Stimulated activated CD8-positive, alpha-beta memory T cell treated with anti-CD3 and anti-CD28 coated beads, Interleukin-12 subunit alpha, Interleukin-12 subunit beta, amount 100 ng/mL, for 1 hour (primary cell): ENCODE measurements around the gene PTPRN2.
"Not testable (repeated sequence)": the region's sequence is repeated elsewhere in the genome, so short reads cannot be mapped to it uniquely, and the experiment has no call there.

Source experiments
- DNase-seq: peaks from one replicate; pipeline ENCODE4 v3.0.0-alpha.2; 2020; ENCODE audit warnings: low read depth

PTPRN2 gene

DNA sequence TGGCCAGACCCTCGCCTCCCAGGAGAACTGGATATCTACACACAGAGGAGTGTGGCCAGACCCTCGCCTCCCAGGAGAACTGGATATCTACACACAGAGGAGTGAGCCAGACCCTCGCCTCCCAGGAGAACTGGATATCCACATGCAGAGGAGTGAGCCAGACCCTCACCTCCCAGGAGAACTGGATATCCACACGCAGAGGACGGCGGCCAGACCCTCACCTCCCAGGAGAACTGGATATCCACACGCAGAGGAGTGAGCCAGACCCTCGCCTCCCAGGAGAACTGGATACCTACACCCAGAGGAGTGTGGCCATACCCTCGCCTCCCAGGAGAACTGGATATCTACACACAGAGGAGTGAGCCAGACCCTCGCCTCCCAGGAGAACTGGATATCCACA is 862.3 kb downstream of the PTPRN2 start:
- not testable (repeated sequence) for DNase-seq

DNA sequence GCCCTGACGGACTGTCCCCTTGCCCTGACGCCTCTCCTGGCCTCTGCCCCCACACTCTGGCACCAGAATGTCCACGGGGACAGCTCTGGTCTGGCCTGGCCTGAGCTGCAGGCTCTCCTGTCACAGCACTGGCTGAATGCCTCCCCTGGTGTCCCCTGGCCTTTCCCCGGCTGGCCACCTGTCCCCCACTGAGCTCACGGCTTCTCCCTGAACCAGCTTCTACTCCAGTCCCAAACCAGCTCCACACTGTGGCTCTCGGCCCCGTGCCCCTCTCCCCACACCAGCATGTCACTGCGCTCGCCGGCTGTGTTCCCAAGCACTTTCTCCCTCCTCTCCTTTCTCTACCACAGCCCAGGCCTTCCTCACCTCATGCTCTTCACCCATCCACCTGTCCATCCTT is 864.4 kb downstream of the PTPRN2 start:
- DNase-seq: no peak

DNA sequence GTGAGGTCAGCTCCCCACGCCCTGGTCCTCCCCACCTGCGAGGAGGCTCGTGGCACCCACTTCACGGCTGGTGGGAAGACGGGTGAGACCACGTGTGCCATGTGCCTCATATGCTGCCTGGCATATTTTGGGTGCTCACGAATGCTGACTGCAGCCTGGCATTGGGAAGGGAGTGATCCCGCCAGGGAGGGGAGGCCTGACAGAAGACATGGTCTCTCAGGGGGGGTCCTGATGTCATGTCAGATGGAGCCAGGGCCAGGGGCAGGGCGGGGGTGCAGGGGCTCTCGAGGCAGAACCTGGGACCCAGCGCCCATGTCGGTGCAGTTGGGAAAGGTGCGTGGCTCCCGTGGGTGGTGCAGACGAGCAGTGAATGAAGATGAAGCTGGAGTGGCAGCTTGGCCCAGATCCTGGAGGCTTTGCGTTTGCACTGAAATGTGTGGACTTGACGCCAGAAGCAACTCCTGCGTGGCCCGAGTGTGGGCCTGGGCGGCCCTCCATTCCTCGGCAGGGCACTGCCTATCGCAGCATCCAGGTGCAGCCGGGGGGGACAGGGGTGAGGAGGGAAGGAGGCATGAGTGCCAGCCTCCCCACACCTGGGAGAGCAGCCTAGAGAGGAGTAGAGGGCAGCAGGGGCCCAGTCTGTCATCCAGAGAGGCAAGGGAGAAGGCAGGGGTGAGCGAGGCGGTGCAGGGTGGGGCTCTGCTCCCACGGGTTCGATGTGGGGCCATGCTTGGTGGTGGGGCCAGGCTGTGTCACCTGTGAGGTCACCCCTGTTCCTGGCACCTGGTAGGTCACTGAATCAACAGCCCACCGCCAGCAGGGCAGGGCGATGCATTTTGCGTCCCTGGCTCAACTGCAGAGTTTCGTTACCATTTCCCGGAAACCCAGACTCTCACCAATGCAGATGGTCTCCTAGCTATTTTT is 865.2 kb downstream of the PTPRN2 start:
- DNase-seq: no peak

DNA sequence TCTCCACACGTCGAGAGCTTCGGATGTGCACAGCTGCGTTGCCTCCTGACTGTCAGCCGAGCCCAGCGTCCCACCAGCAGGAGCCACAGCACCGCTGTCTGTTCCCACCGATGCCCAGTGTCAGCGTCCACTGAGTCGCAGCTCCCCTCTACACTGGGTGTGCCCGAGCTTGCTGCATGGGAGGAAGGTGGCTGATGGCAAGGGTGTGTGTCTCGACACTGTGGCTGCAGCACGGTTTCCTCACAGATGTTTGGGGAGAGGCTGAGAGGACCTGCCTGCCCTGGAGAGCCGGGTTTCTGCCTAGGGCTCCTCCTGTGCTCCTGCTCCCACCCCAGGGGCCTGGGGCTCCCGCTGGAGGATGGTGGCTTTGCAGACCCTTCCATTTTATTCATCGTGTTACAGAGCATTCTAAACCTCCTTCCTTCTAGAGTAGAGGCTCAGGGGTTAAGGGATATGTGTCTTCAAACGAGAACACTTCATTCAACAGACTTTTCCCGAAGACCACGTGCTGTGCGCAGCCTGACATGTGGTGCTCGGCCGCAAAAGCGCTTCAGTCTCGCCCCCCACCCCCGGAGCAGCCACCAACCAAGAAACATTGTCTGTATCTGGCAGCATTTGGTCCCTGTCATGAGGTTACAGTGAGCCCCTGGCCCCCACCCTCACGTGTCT is 866.0 kb downstream of the PTPRN2 start:
- DNase-seq: no peak

DNA sequence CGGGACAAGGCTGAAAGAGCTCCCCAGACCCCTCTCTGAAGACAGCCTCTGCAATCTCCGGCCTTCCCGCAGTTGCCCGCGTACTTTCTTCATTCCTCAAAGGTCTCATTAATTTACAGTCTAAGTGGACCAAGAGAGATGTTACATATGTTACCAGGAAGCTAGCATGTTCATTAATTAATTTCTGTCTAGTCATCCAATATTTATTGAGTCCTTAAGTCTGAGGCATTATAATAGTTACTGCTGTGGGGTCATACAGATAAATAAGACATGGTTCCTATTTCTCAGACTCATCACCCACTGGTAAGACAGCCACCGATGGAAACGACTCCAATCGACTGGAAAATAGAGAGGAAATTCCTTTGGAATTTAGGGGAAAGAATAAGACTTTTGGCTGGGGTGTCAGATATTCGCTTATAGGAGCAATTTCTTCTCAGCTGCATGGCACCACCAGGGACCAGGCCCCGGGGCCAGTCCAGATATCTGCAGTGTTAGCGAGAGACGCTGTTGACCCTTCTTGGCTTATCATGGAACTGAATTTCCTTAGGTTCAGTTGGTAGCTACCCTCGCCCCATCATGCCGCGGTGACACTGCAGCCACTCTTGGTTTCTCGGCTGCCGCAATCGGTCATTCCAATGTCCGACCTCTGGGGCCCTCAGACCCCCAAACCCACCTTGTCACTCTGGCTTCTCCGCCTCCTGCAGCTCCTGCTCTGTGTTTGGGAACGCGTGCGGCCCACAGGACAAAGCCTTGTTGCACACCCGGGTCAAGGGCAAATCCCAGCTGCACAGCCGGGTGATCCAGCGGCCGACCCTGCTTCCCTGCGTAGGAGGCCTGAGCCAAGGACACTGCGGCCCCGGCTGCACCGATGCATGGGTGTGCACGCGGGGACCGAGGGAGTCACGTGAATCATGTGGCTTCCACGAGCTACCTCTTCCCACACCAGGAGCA is 867.6 kb downstream of the PTPRN2 start:
- DNase-seq: no peak

DNA sequence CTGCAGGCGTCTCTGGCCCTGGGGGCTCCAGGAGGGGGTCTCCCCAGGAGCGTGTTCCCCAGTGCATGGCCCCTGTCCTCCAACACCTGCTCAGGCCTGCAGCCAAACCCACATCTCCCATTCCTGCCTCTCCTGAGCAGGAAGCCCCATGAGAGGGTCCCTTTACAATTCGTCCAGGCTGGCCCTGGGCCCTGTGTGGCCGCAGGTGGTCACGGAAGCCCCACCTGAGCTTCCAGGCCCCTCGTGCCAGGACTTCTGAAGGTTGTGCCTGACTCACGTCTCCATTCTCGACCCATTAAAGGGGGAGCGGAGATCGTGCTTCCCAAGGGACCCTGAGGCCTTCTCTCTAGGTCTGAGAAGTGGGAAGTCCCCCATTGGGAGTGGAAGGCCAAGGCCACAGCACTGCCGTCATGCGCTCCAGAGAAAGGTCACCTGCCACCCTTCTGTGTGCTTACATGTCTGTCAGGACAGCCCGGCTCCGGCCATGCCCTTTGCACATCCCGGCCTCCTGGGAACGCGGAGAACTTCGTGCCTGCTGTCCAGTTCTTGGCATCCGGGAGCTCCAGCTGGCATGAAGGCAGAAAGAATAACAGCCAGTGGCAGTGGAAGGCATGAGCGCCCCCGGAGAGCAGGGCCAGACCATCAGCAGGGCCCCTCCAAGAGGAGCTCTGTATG is 868.5 kb downstream of the PTPRN2 start:
- DNase-seq: no peak

DNA sequence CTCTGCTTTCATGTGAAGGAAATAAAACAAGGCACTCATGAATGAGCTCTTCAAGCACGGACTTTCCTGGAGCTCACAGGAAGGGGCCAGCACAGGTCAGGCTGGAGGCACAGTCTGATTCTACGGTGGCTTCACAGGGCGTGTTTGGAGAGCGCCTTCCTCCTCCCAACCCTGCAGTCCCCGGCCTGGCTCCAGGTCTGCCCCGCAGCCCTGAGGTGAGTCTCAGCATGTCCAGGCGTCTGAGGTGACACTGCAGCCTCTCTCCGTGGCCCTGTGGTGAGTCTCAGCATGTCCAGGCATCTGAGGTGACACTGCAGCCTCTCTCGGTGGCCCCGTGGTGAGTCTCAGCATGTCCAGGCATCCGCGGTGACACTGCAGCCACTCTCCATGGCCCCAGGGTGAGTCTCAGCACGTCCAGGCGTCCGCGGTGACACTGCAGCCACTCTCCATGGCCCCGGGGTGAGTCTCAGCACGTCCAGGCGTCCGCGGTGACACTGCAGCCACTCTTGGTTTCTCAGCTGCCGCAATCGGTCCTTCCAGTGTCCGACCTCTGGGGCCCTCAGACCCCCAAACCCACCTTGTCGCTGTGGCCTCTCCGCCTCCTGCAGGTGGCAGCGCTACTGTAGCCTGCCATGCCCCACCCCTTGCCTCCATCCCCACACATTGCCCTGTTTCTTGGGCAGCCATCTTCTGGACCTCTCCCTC is 869.2 kb downstream of the PTPRN2 start:
- DNase-seq: no peak

DNA sequence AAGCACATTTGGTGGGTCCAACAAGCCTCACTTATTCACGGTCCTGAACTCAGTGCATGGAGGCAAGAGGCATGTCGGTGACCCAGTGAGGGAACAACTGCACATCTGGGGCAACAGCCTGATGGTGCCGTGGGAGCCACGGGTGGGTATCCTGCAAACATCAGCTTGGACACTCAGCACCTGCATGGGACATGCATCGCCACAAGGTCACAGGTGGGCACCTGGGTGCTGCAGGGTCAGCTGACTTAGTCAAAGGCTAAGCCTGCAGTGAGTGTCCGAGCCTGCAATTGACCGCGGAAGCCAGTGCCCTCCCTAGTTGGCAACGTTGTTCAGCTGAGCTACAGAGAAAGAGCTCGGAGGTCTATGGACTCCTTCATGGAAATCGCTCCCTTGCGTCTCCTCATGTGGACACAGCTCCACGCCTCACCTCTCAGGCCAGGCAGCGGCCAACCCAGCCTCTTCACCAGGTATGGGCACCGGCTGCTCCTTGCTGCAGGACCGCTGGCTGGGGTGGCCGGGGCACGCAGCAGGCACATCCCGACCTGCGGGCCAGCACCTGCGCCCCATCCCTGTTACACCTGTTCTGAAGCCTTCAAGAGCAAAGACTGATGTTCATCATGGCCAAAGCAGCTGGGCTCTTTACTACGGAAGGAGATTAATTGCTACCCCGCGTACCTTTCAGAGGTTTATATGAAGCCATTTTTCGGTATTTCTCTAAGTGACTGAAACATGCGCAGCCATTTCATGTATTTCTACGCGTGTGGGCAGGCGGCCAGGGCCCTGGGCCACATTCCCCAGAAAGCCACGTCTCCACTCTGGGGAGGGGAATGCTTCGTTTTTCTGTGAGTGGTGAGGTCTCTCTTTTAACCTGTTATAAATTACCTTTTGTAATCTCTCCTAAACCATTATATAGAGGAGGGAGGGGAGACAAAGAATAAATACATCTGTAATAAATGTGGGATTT is 870.1 kb downstream of the PTPRN2 start:
- DNase-seq: no peak

DNA sequence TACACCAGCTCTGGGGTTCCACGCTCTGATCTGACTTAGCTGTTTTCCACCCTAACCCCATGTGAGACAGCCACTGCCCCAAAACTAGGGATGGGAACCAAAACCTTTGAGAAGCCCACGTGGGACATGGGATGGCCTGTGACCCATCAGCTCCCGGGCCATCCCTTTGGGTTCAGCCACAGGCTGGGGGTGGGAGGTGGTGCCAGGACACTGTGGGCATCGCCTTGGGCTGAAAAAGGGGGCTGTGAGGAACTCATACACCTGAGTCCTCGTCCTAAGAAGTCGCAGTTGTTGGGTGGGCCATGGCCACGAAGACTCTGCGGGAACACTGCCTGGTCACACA is 871.7 kb downstream of the PTPRN2 start:
- DNase-seq: no peak

DNA sequence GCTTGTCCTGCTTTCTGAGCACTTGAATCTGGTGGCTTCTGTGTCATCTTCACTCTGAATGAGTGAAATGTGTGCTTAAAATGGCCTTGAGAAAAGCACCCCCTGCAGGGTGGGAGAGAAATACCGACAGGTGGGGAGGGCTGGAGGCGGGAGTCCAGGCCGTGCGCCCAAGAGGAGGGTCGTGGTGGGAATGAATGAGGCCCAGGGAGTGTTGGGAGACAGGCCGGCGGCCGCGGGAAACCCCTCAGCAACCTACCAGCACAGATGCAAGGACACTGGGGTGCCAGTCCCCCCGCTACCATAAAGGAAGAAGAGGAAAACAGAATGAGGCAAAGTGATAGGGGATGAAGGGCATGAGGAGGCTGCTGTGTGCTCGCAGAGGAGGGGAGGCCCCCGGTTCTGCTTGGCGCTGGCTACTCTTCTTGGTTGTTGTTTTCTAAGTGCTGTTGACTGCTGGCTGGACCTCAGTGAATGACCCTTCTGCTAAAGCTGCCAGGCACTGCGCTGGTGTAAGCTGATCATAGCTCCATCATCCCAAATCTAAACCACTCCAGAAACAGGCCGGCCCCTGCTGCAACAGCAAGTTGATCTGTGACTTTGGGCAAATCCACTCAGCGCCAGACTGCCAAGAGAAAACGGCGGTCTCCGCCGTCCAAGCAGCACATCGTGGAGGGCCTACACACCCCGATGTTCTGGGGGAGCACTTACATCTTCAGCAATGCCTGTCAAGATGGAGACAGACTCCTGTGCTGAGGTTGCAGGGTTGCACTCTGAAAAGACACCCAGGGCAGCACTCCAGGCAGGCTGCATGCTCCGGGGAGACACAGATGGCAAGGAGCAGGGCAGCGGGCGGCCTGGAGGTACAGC is 872.3 kb downstream of the PTPRN2 start:
- DNase-seq: no peak

DNA sequence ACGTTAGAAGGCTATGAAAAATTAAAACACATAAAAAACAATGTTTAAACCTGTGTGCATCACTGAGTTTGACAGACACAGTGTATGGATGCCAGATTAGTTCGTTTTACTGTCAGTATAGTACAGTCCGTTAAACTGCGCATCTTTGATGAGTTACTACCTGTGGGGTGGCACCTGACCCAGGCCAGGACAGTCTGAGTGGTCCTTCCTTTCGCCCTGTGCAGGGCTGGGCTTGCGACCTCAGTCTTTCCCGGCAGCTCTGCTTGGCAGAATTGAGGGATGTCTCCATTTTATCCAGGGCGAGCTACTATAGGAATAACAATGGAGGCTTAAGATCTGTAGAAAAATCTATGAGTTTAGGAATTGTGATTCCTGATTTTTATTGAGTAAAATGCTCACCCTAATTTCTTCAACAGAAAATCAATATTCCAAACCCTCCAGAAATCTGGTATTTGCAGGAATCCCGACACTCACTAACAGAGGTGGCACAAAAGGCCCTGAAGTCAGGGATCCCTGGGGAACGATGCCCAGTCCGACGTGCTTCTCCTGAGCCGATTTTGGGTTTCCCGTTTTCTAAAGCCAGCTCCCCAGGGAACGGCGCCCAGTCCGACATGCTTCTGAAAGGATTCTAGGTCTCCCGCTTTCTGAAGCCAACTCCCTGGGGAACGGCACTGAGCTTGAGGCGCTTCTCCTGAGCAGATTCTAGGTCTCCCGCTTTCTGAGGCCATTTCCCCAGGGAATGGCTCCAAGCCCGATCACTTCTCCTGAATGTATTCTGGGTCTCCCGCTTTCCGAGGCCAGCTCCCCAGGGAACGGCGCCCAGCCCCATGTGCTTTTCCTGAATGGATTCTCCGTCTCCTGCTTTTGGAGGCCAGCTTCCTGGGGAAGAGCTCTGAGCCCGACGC is 873.2 kb downstream of the PTPRN2 start:
- DNase-seq: no peak

DNA sequence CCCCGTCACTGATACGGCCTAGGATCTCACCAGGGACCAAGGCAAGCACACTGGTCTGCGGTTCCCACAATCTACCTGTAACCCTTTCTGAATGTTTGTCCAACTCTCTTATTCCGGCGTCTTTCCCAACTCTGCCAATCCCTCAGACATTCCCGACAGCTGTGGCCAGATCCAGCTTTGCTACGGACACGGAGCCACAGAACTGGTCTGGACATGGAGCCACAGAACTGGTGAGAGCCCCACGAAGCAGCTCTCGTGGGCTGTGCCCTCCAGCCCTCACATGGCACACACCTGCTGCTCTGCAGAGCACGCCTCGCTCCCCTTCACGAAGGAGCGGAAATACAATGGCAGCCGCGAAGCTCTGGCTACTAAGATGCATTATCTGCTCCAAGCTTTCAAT is 874.0 kb downstream of the PTPRN2 start:
- no peak for DNase-seq

DNA sequence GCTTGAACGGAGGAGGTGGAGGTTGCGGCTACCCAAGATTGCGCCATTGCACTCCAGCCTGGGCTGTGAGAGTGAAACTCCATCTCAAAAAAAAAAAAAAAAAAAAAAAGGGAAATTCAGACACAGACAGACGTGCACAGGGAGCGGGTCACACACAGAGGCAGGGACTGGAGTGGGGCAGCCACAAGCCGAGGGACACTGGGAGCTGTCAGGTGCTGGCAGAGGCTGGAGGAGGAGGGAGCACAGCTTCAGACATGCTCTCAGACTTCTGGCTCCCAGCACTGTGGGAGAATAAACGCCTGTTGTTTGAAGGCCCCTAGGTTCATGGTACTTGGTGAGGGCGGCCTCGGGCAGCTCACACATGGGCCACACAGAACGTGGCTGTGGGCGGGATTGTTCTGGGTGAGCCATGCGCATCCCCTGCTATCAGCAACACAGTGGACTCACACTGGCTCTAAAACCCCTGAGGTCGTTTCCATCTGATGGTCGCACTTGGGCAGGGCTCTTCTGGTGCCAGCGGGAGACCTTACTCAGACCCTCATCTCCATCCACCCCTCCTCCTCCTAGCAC is 874.9 kb downstream of the PTPRN2 start:
- no peak for DNase-seq

DNA sequence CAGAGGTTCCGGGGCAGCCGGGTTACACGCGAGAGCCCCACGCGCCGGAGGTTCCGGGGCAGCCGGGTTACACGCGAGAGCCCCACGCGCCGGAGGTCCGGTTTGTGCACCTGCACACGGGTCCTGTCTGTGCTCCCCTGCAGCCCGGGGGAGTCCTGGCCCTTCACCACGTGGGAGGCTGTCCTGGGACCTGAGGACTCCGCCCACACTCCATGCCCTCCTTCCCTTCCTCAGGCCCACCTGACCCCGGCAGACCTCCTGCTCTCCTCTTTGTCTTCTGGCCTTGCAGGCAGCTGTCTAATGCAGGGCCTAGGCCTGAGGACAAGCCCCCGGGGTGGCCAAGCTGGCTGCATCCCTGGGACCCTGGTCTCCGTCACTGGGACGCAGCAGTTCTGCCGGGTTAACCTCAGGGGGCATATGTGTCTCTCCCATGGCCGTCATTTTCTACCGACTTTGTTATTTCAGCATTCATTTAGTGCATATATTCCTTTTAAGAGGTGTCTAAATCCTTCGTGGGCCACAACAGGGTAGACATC is 876.2 kb downstream of the PTPRN2 start:
- DNase-seq: no peak

DNA sequence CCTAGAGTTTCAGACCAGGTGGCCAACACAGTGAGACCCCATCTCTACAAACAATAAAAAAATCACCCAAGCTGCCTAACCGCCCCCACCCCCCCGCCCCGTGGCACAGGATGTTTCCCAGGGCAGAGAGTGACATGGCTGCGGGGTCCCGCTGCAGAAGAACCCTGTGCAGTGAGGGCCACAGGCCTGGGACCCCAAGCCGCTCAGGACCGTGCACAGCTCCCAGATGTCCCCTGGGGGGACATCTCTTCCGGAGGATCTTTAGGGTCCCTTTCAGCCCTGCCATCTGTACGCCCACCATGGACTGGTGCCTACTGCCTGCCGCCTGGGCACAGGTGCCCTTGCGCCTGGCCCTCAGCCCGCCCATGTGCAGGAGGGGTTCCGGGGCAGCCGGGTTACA is 877.2 kb downstream of the PTPRN2 start:
- DNase-seq: no peak

DNA sequence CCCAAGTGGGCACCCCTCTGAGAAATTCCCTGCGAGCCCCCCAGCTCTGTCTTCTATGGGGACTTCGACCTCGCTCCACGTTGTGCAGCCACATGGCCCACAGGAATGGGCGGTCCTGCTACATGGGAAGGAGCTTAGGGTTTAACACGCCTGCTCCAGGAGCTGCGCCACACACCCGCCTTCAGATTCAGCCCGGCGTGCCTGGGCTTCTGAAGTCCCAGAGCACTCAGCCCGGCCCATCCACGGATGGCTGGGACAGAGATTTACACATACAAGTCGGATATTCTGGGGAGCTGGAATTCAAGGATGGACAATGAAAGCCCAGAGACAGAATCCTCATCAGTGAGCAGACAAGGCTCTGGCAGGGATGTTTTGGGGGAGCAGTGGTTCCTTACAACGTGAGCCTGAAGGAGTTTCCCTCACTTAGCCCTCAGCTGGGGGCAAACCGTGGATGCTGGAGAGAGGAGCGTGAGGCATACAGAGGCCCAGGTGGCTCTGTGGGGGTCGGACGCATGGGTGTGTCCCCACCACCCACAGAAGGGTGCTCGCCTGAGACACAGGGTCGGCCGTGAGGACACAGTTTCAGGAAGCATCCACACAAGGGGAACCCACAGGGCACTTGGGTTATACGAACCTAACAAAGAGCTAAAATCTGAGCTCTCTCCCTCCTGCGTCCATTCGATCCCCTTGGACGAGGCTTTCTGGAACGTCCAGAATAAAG is 877.9 kb downstream of the PTPRN2 start:
- DNase-seq: no peak

DNA sequence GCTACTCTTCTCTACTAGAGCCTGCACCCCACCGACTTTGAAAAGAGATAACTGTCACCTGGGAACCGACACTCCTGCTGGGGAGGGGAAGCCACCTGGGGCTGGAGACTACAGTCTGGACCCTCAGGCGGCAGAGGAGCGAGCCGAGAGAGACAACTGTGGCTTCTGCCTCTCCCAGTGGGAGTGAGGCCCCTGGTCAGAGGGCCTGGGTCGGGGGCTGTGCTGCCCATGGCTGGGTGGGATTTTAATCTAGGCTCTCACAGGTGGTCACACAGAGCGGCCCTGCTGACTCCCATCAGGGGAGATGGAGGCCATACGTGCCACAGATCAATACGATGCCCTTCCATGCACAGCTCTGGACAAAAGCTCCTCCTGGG is 878.7 kb downstream of the PTPRN2 start:
- DNase-seq: no peak
